Choroid plexus epithelial cell (primary cell): ENCODE data around the gene CDK14.
A peak's percentile ranks its signal among the peaks of the same experiment; 100 is the strongest.

Experiments
- DNase-seq: peaks from one replicate; pipeline ENCODE4 v3.0.0-alpha.2; 2010; ENCODE audit warnings: low read depth
- H3K4me3 ChIP-seq: 2 replicates; pipeline ENCODE4 v1.5.1; 2011; ENCODE audit warnings: low read depth, mild to moderate bottlenecking, control low read depth, low read length, moderate library complexity
- TF ChIP-seq, protein P1 (sequence below): conservative IDR thresholded peaks from 2 replicates; pipeline ENCODE4 v1.5.1; 2011; ENCODE audit warnings: low read depth, mild to moderate bottlenecking, control low read depth, inconsistent platforms, low read length, moderate library complexity

The CDK14 gene

GRCh38 chr7:90654718-90655427 is 58.8 kb downstream of the CDK14 start:
- DNase-seq, result no peak
- TF ChIP-seq, protein P1, sequence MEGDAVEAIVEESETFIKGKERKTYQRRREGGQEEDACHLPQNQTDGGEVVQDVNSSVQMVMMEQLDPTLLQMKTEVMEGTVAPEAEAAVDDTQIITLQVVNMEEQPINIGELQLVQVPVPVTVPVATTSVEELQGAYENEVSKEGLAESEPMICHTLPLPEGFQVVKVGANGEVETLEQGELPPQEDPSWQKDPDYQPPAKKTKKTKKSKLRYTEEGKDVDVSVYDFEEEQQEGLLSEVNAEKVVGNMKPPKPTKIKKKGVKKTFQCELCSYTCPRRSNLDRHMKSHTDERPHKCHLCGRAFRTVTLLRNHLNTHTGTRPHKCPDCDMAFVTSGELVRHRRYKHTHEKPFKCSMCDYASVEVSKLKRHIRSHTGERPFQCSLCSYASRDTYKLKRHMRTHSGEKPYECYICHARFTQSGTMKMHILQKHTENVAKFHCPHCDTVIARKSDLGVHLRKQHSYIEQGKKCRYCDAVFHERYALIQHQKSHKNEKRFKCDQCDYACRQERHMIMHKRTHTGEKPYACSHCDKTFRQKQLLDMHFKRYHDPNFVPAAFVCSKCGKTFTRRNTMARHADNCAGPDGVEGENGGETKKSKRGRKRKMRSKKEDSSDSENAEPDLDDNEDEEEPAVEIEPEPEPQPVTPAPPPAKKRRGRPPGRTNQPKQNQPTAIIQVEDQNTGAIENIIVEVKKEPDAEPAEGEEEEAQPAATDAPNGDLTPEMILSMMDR, result no peak
- H3K4me3 ChIP-seq, result no peak overlapping the region

GRCh38 chr7:90655566-90655965 is 59.4 kb downstream of the CDK14 start:
- TF ChIP-seq, protein P1, result no peak
- peak; percentile 83 for DNase-seq
- no peak overlapping the region for H3K4me3 ChIP-seq

DNA sequence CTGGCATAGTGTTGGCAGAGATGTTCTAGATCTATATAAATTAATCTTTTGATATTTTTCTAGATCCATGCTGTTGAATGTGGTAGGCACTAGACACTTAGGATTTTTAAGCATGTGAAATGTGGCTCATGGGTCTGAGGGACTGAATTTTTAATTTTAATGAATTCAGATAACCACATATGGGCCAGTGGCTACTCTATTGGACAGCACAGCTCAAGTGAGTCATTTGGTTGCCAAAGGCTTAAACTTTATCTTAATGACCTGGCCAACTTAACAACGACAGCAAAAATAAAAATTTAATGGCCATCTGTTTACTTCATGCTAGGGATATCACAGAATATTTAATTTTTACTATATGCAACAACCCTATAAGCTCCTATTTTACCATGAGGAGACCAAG is 61.4 kb downstream of the CDK14 start:
- no peak for DNase-seq
- no peak overlapping the region for H3K4me3 ChIP-seq
- TF ChIP-seq, protein P1, result no peak

DNA sequence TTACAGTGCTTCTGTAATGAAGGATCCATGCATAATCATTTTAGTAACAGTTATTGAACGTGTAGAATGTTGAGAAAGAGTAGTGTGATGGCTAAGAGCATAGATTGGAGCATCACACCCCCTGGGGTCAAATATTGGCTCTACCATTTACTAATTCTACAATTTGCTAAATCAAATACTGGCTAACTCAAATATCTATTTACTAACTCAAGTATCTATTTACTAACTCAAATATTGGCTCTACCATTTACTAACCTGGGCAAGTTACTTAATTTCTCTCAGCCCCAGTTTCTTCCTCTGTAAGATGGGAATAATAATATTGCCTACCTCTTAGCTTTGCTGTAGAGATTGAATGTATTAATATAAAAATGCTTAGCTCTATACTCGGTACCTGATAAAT is 64.0 kb downstream of the CDK14 start:
- DNase-seq, result no peak
- no peak overlapping the region for H3K4me3 ChIP-seq
- TF ChIP-seq, protein P1, result no peak

- TF ChIP-seq, protein P1, result no peak
- H3K4me3 ChIP-seq, result no peak overlapping the region
- no peak for DNase-seq
Measured at GRCh38 chr7:90660819-90661218, 64.7 kb downstream of the CDK14 start.

DNA sequence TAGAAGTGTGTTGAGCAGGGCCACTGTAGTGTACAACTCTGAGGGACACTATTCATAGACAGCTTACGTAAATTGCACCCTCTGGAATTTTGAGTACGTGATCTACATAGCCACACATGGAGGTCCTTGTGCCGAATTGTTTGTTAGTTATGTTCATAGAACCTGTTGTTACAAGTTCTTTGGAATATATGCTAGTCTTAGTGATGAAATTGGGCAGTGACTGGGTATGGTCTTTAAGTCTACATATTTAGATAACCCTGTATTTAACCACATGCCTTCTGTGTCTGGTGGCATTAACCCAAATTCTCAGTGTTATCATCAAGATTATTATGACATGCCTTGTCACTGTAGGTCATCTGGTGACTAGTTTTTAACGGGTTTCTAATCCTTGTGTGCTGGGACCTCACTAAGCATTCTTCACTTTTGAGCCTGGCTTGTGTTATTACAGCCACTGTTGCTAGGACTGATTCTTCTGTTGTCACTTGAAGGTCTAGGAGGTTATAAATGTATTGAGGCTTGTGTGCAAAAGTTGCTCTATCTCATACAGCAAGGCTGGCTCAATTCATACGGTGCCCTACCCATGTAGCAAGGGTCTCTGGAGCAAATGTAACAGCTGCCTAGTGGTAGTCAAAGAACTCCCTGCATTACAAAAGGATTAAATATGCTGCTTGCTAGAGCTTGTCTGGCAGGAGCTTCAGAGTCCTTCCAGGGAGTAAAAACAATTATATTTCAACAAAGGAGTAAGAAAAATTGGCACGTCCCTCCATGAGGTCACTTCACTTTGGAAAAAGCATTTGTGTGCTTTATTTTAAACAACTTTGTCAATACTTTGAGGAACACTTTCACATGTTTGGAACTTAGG is 65.4 kb downstream of the CDK14 start:
- TF ChIP-seq, protein P1, result no peak
- no peak overlapping the region for H3K4me3 ChIP-seq
- peak; percentile 29 for DNase-seq
